K562 (cell line): ENCODE results near the gene CRYBA4. TPM values are rescaled to one million over a fixed set of nuclear protein-coding genes. Genes with fewer than 3 reads are reported as not detected.

Source experiments
- ARHGAP35 ChIP-seq: fragments of 450-650 bp; IDR thresholded peaks from 2 replicates; pipeline ENCODE4 v1.6.1; 2018; ENCODE audit not compliant: partially characterized antibody
- CBFA2T2 ChIP-seq: fragments of 450-650 bp; conservative IDR thresholded peaks from 2 replicates; pipeline ENCODE4 v1.6.1; 2017; ENCODE audit warnings: mild to moderate bottlenecking
- HDAC8 ChIP-seq: fragments of 450-650 bp; IDR thresholded peaks from 2 replicates; pipeline ENCODE4 v1.6.1; 2016; ENCODE audit warnings: mild to moderate bottlenecking, missing genetic modification characterization, moderate library complexity, missing compliant biosample characterization
- HDGF ChIP-seq: fragments of 450-650 bp; IDR thresholded peaks from 2 replicates; pipeline ENCODE4 v1.6.1; 2016
- HIVEP1 ChIP-seq: fragments of 250-450 bp; sonication (Bioruptor Pico); IDR thresholded peaks from 2 replicates; pipeline ENCODE4 v1.4.0; 2020; ENCODE audit warnings: mild to moderate bottlenecking
- IRF2 ChIP-seq: sonication (generic); formaldehyde crosslinking; IDR thresholded peaks from 2 replicates; pipeline ENCODE4 v1.8.1; 2022; ENCODE audit warnings: mild to moderate bottlenecking, missing genetic modification reagents
- JUND ChIP-seq, 2 experiments: IDR thresholded peaks; 2 replicates in 1 of 2; 3 replicates in 1 of 2; pipeline ENCODE4 v1.6.1; 2011; ENCODE audit warnings: borderline replicate concordance in 2 of 2, low read depth in 2 of 2, low read length in 2 of 2, improper control_type of control experiment in 1 of 2, missing biosample characterization in 1 of 2, missing genetic modification characterization in 1 of 2, missing genetic modification reagents in 1 of 2
- NELFE ChIP-seq: IDR thresholded peaks from 2 replicates; pipeline ENCODE4 v1.6.1; 2011; ENCODE audit warnings: mild to moderate bottlenecking; ENCODE audit not compliant: insufficient read depth, insufficient read length
- PHB ChIP-seq: fragments of 250-450 bp; sonication (Bioruptor Pico); IDR thresholded peaks from 2 replicates; pipeline ENCODE4 v1.5.0; 2021
- POLR2G ChIP-seq: fragments of 200-400 bp; formaldehyde crosslinking; IDR thresholded peaks from 2 replicates; pipeline ENCODE4 v1.6.1; 2017; ENCODE audit warnings: low read depth, mild to moderate bottlenecking, antibody characterized with exemption, low read length, moderate library complexity
- PYGO2 ChIP-seq: fragments of 450-650 bp; IDR thresholded peaks from 2 replicates; pipeline ENCODE4 v1.6.1; 2016; ENCODE audit warnings: mild to moderate bottlenecking, missing genetic modification characterization, moderate library complexity, missing compliant biosample characterization
- RBM14 ChIP-seq: fragments of 200-400 bp; formaldehyde crosslinking; IDR thresholded peaks from 2 replicates; pipeline ENCODE4 v1.6.1; 2018; ENCODE audit warnings: low read depth, mild to moderate bottlenecking, low read length, moderate library complexity, borderline replicate concordance; ENCODE audit not compliant: insufficient read depth
- RBM22 ChIP-seq: fragments of 200-400 bp; formaldehyde crosslinking; IDR thresholded peaks from 2 replicates; pipeline ENCODE4 v1.6.1; 2018; ENCODE audit warnings: low read length, low read depth; ENCODE audit not compliant: poor library complexity, severe bottlenecking
- SMAD1 ChIP-seq: fragments of 150-350 bp; IDR thresholded peaks from 2 replicates; pipeline ENCODE4 v1.6.1; 2014; ENCODE audit warnings: low read length, low read depth; ENCODE audit not compliant: partially characterized antibody
- SRSF7 ChIP-seq: fragments of 200-400 bp; formaldehyde crosslinking; optimal IDR thresholded peaks from 2 replicates; pipeline ENCODE3; 2017; ENCODE audit warnings: mild to moderate bottlenecking, low read depth, low read length
- TRIM24 ChIP-seq, 2 experiments: fragments of 450-650 bp; IDR thresholded peaks; 2 replicates each; pipeline ENCODE4 v1.6.1; 2016
- ZBTB43 ChIP-seq: sonication (generic); formaldehyde crosslinking; IDR thresholded peaks from 2 replicates; pipeline ENCODE4 v1.8.0; 2023; ENCODE audit warnings: mild to moderate bottlenecking, missing genetic modification reagents
- ZHX1 ChIP-seq: fragments of 150-350 bp; conservative IDR thresholded peaks from 2 replicates; pipeline ENCODE4 v1.6.1; 2014; ENCODE audit warnings: low read length
- ZNF12 ChIP-seq: sonication (generic); formaldehyde crosslinking; IDR thresholded peaks from 2 replicates; pipeline ENCODE4 v1.4.0; 2020; ENCODE audit warnings: mild to moderate bottlenecking, missing genetic modification reagents
- ZNF197 ChIP-seq: fragments of 200-800 bp; sonication (Bioruptor generic); IDR thresholded peaks from 2 replicates; pipeline ENCODE4 v1.6.1; 2016; ENCODE audit warnings: low read depth, missing genetic modification characterization, missing compliant biosample characterization
- ZNF316 ChIP-seq: fragments of 450-650 bp; IDR thresholded peaks from 2 replicates; pipeline ENCODE4 v1.6.1; 2016
- ZNF436 ChIP-seq: fragments of 250-450, 450-650 bp; sonication (Bioruptor Pico); formaldehyde crosslinking; IDR thresholded peaks from 2 replicates; pipeline ENCODE4 v1.7.0; 2020; ENCODE audit warnings: mild to moderate bottlenecking
- ZNF561 ChIP-seq: fragments of 450-650 bp; formaldehyde crosslinking; conservative IDR thresholded peaks from 2 replicates; pipeline ENCODE4 v1.4.0; 2020; ENCODE audit warnings: mild to moderate bottlenecking, moderate library complexity
- polyA plus RNA-seq, 8 experiments: library from polyadenylated mRNA; depleted of rRNA in 4 of 8; stranded (reverse) in 5 of 8; unstranded in 3 of 8; fragments of >200 nt; fragmentation: Nextera tagmentation in 2 of 8; fragmentation: Illumina TruSeq in 1 of 8; extraction: Ambion mirVana in 2 of 8; extraction: Trizol in 1 of 8; gene quantifications; 2 replicates each; pipeline versions ENCODE4 v1.2.1 to v1.2.3, GENCODE V29; 2011 to 2014; ENCODE audit warnings: inconsistent platforms in 1 of 8, missing spikeins in 1 of 8
- total RNA-seq, 7 experiments: library from RNA; depleted of rRNA in 6 of 7; stranded (reverse); fragments of >200 nt in 6 of 7; fragmentation: Illumina TruSeq in 2 of 7; extraction: Trizol in 2 of 7; gene quantifications; 2 replicates each; pipeline versions ENCODE4 v1.2.1 to v1.2.3, GENCODE V29; 2011 to 2021; ENCODE audit warnings: low replicate concordance in 1 of 7

Gene CRYBA4
- total and polyA plus RNA-seq, 9 of the 15 experiments (the other 6 are each of a cell fraction or from before 2014, with no cell fraction given): 0.59 to 3.3 (median 1.6) TPM

- no peak for TF ChIP-seq ARHGAP35
- peak; percentile 30 to 54; a peak in 2 of 4 replicates for TF ChIP-seq TRIM24 (IDR thresholded peaks at IDR 0.05)
- TF ChIP-seq RBM14: no peak
- TF ChIP-seq PHB (CRISPR knock-in tag): no peak
- TF ChIP-seq SRSF7: no peak
- no peak for TF ChIP-seq POLR2G
- TF ChIP-seq PYGO2 (tag): no peak
- no peak for TF ChIP-seq JUND (IDR thresholded peaks at IDR 0.05; ENCODE audit: borderline replicate concordance, low read depth, low read length)
- no peak for TF ChIP-seq JUND (tag; IDR thresholded peaks at IDR 0.05; ENCODE audit: borderline replicate concordance, low read depth, low read length)
- no peak for TF ChIP-seq ZNF12
- TF ChIP-seq ZBTB43 (CRISPR knock-in tag): no peak
- peak; percentile 54 for TF ChIP-seq CBFA2T2
- peak; percentile 78; the same call in 1 of the 2 replicates for TF ChIP-seq HDGF
- TF ChIP-seq NELFE: no peak
- TF ChIP-seq HDAC8: no peak
- TF ChIP-seq IRF2: no peak
- TF ChIP-seq ZHX1: no peak
- TF ChIP-seq SMAD1: no peak
- TF ChIP-seq RBM22: no peak
- TF ChIP-seq ZNF436 (CRISPR knock-in tag): no peak
- TF ChIP-seq ZNF197: no peak
- TF ChIP-seq HIVEP1 (CRISPR knock-in tag): no peak
- no peak; the same call in 1 of the 2 replicates for TF ChIP-seq ZNF316
- no peak for TF ChIP-seq ZNF561 (CRISPR knock-in tag)
These were observed 4.2 kb upstream of the CRYBA4 start, which contains the start of gene CRYBB1 (continued) for GRCh38 chr22:26617271-26618199.
